ENCODE results near the gene GPR143. TPM values are rescaled to one million over a fixed set of nuclear protein-coding genes. Genes with fewer than 3 reads are reported as not detected.
"Not testable (repeated sequence)": the region's sequence is repeated elsewhere in the genome, so short reads cannot be mapped to it uniquely, and the experiment has no call there.

The GPR143 gene
- polyA plus RNA-seq (ENCODE audit: insufficient read length in 10 of 10), result 1 to 10 TPM in 4 of 10 donors, under 1 TPM in 6; 0.46 to 2.3 (median 0.84) TPM
- long read RNA-seq, donor 1, result 0 reads
- long read RNA-seq, donor 2, result 0 reads
- long read RNA-seq, donor 3, result 0 reads
- long read RNA-seq, donor 4, result 0 reads
- long read RNA-seq, donor 5, result 0 reads
- long read RNA-seq, donor 6, partial matches to known transcripts, result 0 of 1 reads
- long read RNA-seq, donor 6, other reads (novel, unspliced or antisense), result 0 of 1 reads
- long read RNA-seq, donor 7, result 0 reads
- long read RNA-seq, donor 8, result 0 reads
- long read RNA-seq, donor 9, result 0 reads

DNA sequence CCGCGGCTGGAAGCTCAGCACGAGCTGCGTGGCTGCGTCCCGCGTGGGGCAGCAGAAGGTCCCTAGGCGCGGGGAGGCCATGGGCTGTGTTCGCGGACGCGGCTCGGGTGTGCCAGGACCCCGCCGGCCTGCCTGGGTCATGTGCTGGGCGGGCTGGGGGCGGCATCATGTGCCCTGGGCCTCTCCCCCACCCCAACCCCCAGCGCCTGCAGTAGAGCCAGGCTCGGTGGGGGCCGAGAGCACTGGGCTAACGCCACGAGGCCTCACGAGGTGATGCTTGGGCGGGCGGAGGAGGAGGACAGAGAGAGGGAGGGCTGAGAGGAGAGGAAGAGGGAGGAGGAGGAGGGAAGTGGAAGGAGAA lies at the start of gene GPR143:
TSS of gene GPR143 (minus strand) at position 111 of the 361 bp plus-strand sequence. CDS start at position 81, 30 bp downstream.
- DNase-seq, result no peak

DNA sequence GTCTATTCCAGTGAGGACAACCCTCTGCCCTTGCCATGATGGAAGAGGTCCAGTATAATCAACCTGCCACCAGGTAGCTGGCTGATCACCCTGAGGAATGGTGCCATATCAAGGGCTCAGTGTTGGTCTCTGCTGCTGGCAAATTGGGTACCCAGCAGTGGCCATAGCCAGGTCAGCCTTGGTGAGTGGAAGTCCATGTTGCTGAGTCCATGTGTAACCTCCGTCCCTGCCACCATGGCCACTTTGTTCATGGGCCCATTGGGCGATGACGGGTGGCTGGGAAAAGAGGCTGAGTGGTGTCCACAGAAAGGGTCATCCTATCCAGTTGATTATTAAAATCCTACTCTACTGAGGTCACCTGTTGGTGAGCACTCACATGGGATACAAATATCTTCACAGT lies 45.4 kb upstream of the GPR143 start:
- not testable (repeated sequence) for DNase-seq

DNA sequence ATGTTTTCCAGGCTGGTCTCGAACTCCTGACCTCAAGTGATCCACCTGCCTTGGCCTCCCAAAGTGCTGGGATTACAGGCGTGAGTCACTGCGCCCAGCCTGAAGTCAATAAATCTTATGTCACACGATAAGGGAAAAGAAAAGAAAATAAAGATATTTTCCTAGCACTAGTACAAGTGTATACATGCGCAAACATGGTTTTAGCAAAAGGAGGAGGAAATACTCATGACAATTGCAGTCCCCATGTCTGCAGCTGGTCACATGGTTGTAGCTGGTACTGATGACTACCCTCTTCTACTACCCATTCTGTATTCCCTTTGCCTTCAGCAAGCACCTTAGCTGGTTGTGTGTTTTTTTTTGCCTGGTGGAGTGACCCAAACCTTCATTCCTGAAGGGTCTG lies 44.2 kb upstream of the GPR143 start:
- DNase-seq, result not testable (repeated sequence)

DNA sequence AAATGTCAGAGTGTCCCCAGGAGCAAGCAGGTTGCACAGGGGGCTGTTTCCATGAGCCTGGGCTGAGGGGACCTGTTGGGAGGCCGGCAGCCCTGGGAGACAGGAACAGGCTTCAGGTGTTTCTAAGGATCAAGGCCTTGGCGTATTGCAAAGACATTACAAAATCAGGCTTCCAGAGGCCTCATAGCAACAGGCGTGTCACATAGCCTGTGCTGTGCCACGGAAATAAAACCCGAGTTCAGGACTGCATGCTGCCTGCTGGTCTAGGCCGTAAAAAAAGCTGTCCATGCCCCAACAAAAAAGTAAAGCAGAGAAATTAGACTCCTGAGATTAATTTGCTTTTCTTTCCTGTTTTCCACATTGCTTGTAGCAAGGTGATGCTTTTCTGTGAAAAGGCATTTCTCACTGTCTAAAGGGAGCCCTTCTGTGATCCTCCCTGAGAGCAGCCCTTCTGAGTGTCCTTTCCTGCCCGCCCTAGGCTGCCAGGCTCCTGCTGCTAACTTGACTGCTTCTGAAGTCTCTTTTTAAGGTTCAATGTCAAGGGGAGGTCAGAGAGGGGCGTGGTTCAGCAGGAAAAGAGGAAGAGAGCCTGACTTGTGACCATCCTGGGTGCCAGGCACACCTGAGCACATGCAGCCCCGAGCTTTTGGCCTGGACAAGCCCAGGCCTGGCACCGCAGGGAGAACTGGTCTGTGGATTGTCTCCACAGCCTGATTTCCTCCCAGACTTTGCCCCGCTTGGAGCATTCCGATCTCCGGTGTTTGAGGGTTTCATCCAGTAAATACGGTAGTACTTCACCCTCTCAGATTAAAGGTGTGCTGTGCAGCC lies 41.9 kb upstream of the GPR143 start:
- DNase-seq, result no peak

DNA sequence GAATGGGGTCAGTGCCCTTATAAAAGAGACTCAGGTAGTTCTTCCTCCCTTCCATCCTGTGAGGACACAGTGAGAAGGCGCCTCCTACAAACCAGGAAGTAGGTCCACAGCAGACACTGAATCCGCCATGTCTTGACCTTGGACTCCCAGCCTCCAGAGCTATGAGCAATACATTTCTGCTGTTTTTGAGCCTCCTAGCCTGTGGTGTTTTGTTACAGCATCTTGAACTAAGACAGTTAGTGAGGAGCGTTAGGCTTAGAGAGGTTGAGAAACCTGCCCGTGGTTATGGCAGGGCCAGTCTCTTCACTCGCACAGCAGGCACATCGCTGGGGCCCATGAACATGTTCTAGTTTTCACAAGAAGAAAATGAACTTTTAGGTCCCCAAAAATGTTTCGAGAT lies 40.3 kb upstream of the GPR143 start:
- DNase-seq, result no peak

DNA sequence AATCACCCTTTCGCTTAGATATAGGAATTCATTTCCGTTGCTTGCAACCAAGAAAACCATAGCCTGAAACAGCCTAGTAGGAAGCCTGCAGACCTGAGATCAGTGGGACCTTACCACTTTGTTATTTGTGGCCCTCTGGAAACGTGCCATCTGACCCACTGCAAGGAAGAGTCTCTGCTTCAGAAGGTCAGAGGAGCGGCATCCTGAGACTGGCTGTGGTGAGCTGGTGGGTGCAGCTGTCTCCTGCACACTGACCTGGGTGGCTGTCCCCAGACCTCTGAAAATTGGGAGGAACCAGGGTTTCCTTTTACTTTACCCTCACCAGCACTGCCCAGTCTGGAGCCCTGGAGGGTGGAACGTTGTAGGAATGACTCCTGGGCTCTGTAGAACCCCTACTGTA lies 38.8 kb upstream of the GPR143 start:
- no peak for DNase-seq

- no peak for DNase-seq
These were observed 37.1 kb upstream of the GPR143 start for GRCh38 chrX:9802737-9803136.

GRCh38 chrX:9797384-9798360 lies 32.0 kb upstream of the GPR143 start:
- DNase-seq, result no peak

- no peak for DNase-seq
These were observed 28.8 kb upstream of the GPR143 start for GRCh38 chrX:9794495-9794894.

DNA sequence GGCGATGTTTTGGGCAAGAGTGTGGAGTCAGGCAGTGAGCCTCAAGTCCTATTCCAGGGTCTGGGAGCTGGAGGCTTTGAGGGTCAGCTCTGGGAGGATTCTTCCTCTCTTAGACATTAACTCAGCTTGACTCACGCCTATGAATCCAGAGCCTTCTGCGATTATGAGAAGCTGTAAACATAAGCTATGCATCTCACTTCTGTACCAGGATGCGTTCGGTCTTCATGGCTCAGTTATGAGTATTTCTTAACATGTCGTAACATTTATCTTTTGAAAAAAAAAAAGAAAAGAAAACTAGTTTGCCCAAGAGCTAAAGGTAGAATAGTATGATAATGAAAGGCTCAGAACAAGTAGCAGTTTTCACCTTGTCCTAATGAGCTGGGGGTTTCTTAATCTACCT lies 25.2 kb upstream of the GPR143 start:
- DNase-seq, result no peak

DNA sequence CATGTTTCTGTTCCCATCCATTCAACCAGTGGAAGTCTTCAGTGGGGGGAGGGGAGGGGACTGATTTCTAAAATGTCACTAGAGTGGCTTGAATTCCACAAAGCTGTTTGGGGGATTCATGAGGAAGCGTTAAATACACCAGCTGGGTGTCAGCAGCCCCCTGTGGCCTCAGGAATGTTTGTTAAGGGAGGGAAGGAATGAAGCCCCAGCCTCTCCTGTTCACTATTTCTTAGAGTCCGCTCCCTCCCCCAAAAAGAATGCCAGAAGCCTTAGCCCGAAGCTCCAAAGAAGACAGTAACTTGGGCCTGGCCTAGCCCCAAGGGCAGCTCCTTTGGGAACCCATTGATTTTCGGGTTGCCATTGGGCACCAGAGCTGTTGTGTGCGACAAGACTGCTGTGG lies 23.9 kb upstream of the GPR143 start:
- DNase-seq, result no peak

- DNase-seq, result no peak
These were observed 23.3 kb upstream of the GPR143 start for GRCh38 chrX:9788911-9789310.

GRCh38 chrX:9786798-9787635 lies 21.4 kb upstream of the GPR143 start:
- DNase-seq, result peak in 1 of 3 donors; percentile 44

DNA sequence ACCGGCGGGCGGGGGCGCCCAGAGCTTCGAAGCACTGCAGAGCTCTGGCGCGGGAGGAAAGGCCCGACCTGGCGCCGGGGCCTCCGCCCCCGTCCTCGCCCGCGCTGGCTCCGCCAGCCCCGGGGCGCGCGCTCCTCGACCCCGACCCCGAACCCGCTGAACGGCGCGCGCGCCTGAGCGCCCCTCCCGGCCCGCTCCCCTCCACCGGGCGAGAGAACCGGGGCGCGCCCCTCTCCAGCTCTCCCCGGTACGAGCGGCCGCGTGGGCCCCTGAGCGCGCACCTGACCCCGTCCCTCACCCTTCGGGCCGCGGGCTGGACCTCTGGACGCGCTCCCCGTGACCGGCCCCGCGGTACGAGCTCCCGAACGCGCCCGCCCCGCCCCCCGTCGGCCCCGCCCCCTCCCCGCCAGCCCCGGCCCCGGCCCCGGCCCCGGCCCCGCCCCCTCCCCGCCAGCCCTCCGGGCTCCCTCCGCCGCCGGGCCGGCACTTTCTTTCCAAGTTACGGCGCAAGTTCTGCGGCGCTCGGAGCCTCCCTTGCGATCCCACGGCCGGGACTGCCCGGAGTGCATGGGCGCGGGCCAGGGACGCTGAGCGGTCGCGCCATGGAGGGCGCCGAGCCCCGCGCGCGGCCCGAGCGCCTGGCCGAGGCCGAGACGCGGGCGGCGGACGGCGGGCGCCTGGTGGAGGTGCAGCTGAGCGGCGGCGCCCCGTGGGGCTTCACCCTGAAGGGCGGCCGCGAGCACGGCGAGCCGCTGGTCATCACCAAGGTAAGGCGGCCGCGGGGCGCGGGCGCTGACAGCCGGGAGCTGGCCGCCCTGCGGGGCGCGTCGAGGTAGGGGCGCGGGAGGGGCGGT lies 20.5 kb upstream of the GPR143 start, which contains the start of gene SHROOM2:
TSS of gene SHROOM2 (plus strand) at position 486 of the 854 bp plus-strand sequence. CDS start at position 603, 117 bp downstream.
- peak in 1 of 3 donors; percentile 31 for DNase-seq

DNA sequence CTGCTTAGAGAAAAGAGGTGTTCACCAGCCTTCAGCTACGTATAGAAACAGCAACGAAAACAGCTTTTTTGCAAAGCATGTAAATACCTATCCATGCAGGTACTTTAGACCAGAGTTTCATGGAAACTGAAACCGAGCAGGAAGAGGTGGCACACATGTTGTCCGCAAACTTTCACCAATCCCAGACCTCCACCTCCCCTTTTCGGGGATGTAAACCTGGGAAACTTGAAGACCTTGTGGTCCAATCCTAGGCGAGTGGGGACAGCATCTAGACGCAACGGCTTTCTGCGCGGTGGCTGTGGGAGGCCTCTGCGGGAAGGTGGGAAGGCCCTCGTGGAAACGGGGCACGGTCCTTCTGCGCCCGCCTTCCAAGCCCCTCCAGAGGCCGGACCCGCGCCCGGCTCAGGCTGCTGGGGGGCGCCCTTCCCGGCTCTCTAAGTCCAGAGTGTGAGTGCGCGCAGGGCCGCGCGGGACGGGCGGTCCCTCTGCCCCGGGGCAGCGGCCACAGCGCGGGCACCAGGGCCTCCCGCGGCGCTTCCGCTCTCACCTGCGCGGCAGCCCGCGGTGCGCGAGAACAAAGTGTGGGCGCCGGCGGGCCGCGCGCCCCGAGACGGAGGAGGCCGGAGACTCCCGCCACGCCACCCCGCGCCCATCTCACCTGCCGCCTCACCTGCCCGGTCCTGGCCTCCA lies 19.8 kb upstream of the GPR143 start:
- DNase-seq, result no peak

DNA sequence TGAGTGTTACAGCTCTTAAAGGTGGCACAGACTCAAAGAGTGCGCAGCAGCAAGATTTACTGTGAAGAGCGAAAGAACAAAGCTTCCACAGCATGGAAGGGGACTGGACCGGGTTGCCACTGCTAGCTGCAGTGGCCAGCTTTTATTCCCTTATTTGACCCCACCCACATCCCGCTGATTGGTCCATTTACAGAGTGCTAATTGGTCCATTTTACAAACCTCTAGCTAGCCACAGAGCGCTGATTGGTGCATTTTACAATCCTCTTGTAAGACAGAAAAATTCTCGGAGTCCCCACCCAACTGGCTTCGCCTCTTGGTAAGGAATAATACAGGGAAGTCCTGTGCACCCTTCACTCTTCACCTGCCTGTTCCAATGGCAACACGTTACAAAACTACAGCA lies 18.7 kb upstream of the GPR143 start:
- DNase-seq, result no peak

DNA sequence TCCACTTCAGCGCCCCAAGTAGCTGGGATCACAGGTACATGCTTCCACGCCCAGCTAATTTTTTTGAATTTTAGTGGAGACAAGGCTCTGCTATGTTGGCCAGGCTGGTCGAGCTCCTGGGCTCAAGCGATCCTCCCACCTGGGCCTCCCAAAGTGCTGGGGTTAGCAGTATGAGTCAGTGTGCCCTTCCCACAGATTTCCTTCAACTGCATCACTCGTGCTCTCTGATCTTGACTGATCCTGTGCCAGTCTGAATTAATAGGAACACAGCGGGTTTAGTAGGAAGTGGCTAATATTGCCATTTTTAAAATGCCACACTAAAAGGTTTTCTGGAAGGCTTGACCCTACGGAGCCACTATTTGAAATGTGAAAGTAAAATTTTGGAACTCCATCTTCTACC lies 16.3 kb upstream of the GPR143 start:
- no peak for DNase-seq

DNA sequence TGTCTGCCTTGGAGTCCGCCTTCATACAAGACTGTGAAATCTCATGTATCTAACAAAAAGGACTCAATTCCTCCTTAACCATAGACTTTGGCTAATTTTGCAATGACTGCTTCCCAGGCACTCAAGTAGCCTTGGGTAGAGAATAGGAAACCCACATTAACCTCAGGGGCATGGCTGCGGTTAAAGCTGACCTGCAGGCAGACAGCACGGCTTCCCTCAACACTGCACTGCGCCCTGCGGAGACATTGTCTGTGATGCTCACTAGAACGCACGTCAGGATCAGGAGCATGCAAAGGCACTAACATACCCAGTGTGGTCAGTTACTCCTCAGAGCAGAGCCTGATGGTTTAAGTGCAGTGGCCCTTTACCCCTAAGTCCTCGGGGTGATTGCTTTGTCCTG lies 10.3 kb upstream of the GPR143 start:
- no peak for DNase-seq

GRCh38 chrX:9772943-9773342 lies 7.3 kb upstream of the GPR143 start:
- no peak for DNase-seq
